GM12878 (cell line): ENCODE results near the gene MXRA8. TPM values are rescaled to one million over a fixed set of nuclear protein-coding genes. Genes with fewer than 3 reads are reported as not detected.
A peak's percentile ranks its signal among the peaks of the same experiment; 100 is the strongest.

ENCODE experiments used
- BACH1 ChIP-seq: fragments of 450-650 bp; IDR thresholded peaks from 2 replicates; pipeline ENCODE4 v1.6.1; 2017; ENCODE audit warnings: mild to moderate bottlenecking, borderline replicate concordance
- BHLHE40 ChIP-seq, 2 experiments: fragments of 450-650 bp in 1 of 2; IDR thresholded peaks; 2 replicates each; pipeline ENCODE4 v1.6.1; 2011 to 2017; ENCODE audit warnings: low read depth in 2 of 2, borderline replicate concordance in 1 of 2, improper control_type of control experiment in 1 of 2, low read length in 1 of 2, mild to moderate bottlenecking in 1 of 2
- BMI1 ChIP-seq: fragments of 450-650 bp; IDR thresholded peaks from 2 replicates; pipeline ENCODE4 v1.6.1; 2016; ENCODE audit warnings: mild to moderate bottlenecking, moderate library complexity, borderline replicate concordance
- CHD4 ChIP-seq: fragments of 200-600 bp; sonication (generic); IDR thresholded peaks from 2 replicates; pipeline ENCODE4 v1.6.1; 2016; ENCODE audit warnings: mild to moderate bottlenecking
- E2F4 ChIP-seq: IDR thresholded peaks from 2 replicates; pipeline ENCODE4 v1.6.1; 2012; ENCODE audit warnings: low read depth, low read length, improper control_type of control experiment
- FOXM1 ChIP-seq: IDR thresholded peaks from 2 replicates; pipeline ENCODE4 v1.6.1; 2012; ENCODE audit warnings: low read depth, mild to moderate bottlenecking, inconsistent platforms, low read length, moderate library complexity
- HDGF ChIP-seq: fragments of 450-650 bp; IDR thresholded peaks from 2 replicates; pipeline ENCODE4 v1.6.1; 2016; ENCODE audit warnings: antibody characterized with exemption
- IRF4 ChIP-seq: IDR thresholded peaks from 2 replicates; pipeline ENCODE4 v1.6.1; 2011; ENCODE audit warnings: low read depth, low read length
- RCOR1 ChIP-seq: conservative IDR thresholded peaks from 2 replicates; pipeline ENCODE4 v1.6.1; 2012; ENCODE audit warnings: low read depth, low read length, improper control_type of control experiment
- RUNX3 ChIP-seq: IDR thresholded peaks from 2 replicates; pipeline ENCODE4 v1.6.1; 2012; ENCODE audit warnings: low read length, inconsistent platforms
- SMC3 ChIP-seq: IDR thresholded peaks from 2 replicates; pipeline ENCODE4 v1.6.1; 2011; ENCODE audit warnings: low read length, improper control_type of control experiment, borderline replicate concordance
- SPI1 ChIP-seq: IDR thresholded peaks from 2 replicates; pipeline ENCODE4 v1.6.1; 2011; ENCODE audit warnings: low read depth, mild to moderate bottlenecking, low read length, moderate library complexity, borderline replicate concordance; ENCODE audit not compliant: insufficient read depth
- SRF ChIP-seq, 2 experiments: IDR thresholded peaks; 2 replicates each; pipeline ENCODE4 v1.6.1; 2011; ENCODE audit warnings: low read depth in 2 of 2, low read length in 2 of 2, mild to moderate bottlenecking in 1 of 2, moderate library complexity in 1 of 2
- STAT3 ChIP-seq: IDR thresholded peaks from 2 replicates; pipeline ENCODE4 v1.6.1; 2011; ENCODE audit warnings: low read depth, low read length, improper control_type of control experiment
- SUPT20H ChIP-seq: IDR thresholded peaks from 2 replicates; pipeline ENCODE4 v1.6.1; 2011; ENCODE audit warnings: low read depth, mild to moderate bottlenecking, low read length, moderate library complexity, borderline replicate concordance; ENCODE audit not compliant: control insufficient read depth
- TAF1 ChIP-seq: IDR thresholded peaks from 2 replicates; pipeline ENCODE4 v1.6.1; 2011; ENCODE audit warnings: mild to moderate bottlenecking, low read depth, low read length, borderline replicate concordance
- TCF7 ChIP-seq: IDR thresholded peaks from 2 replicates; pipeline ENCODE4 v1.6.1; 2014; ENCODE audit warnings: antibody characterized with exemption, borderline replicate concordance
- ZBED1 ChIP-seq: IDR thresholded peaks from 2 replicates; pipeline ENCODE4 v1.6.1; 2016; ENCODE audit warnings: borderline replicate concordance
- ZBTB11 ChIP-seq: fragments of 450-650 bp; formaldehyde crosslinking; IDR thresholded peaks from 2 replicates; pipeline ENCODE4 v1.5.0; 2022; ENCODE audit warnings: mild to moderate bottlenecking, missing genetic modification characterization
- ZNF24 ChIP-seq: fragments of 450-650 bp; IDR thresholded peaks from 2 replicates; pipeline ENCODE4 v1.6.1; 2017; ENCODE audit warnings: antibody characterized with exemption, mild to moderate bottlenecking
- ZNF592 ChIP-seq: fragments of 450-650 bp; IDR thresholded peaks from 2 replicates; pipeline ENCODE4 v1.6.1; 2017; ENCODE audit warnings: mild to moderate bottlenecking, moderate library complexity
- polyA plus RNA-seq, 11 experiments: library from polyadenylated mRNA; depleted of rRNA in 4 of 11; unstranded in 6 of 11; stranded (reverse) in 5 of 11; fragments of >200 nt; fragmentation: Nextera tagmentation in 4 of 11; fragmentation: Illumina TruSeq in 1 of 11; extraction: Ambion mirVana in 4 of 11; extraction: Trizol in 1 of 11; gene quantifications; 1 replicate in 1 of 11; 2 replicates in 10 of 11; pipeline versions ENCODE4 v1.2.1 to v1.2.3, GENCODE V29; 2011 to 2016; ENCODE audit warnings: inconsistent platforms in 2 of 11, missing spikeins in 2 of 11, low read depth in 1 of 11
- total RNA-seq, 4 experiments: library from RNA; depleted of rRNA in 3 of 4; stranded (reverse); fragments of >200 nt in 3 of 4; fragmentation: Illumina TruSeq in 1 of 4; extraction: Trizol in 1 of 4; gene quantifications; 2 replicates each; pipeline versions ENCODE4 v1.2.1 to v1.2.3, GENCODE V29; 2013 to 2021

Gene MXRA8
- total and polyA plus RNA-seq, 10 of the 15 experiments (the other 5 are each of a cell fraction or from before 2014, with no cell fraction given) = 0.11 to 0.54 (median 0.21) TPM; not detected in 6

- no peak for TF ChIP-seq ZNF592
- TF ChIP-seq ZBTB11 = no peak
- no peak for TF ChIP-seq RCOR1
- no peak for TF ChIP-seq HDGF
- TF ChIP-seq SUPT20H = no peak
- no peak for TF ChIP-seq FOXM1
- no peak for TF ChIP-seq STAT3
- no peak for TF ChIP-seq SPI1
- TF ChIP-seq CHD4 = no peak
- no peak for TF ChIP-seq ZNF24
- TF ChIP-seq BHLHE40 (IDR thresholded peaks at IDR 0.05; ENCODE audit: borderline replicate concordance in 1 of 2, low read depth in 2 of 2, low read length in 1 of 2) = 0 out of 4 replicates have a peak, but pooled peaks of 1 of the 2 experiments have one; percentile 18
- TF ChIP-seq IRF4 = no peak
- no peak for TF ChIP-seq ZBED1
- no peak for TF ChIP-seq TCF7
- TF ChIP-seq SMC3 = peak; percentile 63
- no peak for TF ChIP-seq BMI1
- no peak for TF ChIP-seq SRF (IDR thresholded peaks at IDR 0.05; ENCODE audit: low read depth in 2 of 2, low read length in 2 of 2)
- TF ChIP-seq RUNX3 = peak; percentile 36; the same call in 1 of the 2 replicates
- peak; percentile 19; the same call in 1 of the 2 replicates for TF ChIP-seq BACH1
- TF ChIP-seq E2F4 = no peak
- TF ChIP-seq TAF1 = no peak
These were observed 13.7 kb upstream of the MXRA8 start (continued) for GRCh38 chr1:1371746-1372711.
